ENCODE results near the gene NUF2.

DNA sequence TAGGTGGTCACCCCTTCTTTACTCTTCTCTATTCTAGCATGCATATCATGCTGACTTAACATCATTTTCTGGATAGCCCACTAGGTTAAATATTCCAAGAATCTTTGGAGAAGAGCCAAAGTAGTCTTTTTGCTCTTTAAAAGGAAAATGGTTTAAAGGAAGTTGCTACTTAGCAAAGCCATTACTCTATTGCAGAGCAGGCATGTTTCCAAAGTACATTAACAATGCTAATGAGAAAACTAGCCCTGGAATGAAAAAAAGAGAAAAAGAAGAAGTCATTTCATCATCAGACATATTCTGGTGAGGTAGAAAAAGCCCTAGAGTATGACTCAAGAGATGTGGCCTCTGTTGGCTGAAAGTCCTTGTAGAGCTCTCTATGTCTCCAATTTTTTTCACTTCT, 74.0 kb downstream of the NUF2 start:
- TF ChIP-seq CTCF (conservative IDR thresholded peaks at IDR 0.05; ENCODE audit: low read depth, low read length) (no peak), EZH2 (IDR thresholded peaks at IDR 0.05; ENCODE audit: low read length, unreplicated experiment) (no peak)

Data from PC-3 (cell line).